Activated CD4-positive, CD25-positive, alpha-beta regulatory T cell (primary cell): ENCODE data around the gene MACC1.

ENCODE experiments used
- DNase-seq, 4 experiments: peaks; one replicate each; lab custom pipeline; 2025; lab: John Stamatoyannopoulos, UW

MACC1 gene

DNA sequence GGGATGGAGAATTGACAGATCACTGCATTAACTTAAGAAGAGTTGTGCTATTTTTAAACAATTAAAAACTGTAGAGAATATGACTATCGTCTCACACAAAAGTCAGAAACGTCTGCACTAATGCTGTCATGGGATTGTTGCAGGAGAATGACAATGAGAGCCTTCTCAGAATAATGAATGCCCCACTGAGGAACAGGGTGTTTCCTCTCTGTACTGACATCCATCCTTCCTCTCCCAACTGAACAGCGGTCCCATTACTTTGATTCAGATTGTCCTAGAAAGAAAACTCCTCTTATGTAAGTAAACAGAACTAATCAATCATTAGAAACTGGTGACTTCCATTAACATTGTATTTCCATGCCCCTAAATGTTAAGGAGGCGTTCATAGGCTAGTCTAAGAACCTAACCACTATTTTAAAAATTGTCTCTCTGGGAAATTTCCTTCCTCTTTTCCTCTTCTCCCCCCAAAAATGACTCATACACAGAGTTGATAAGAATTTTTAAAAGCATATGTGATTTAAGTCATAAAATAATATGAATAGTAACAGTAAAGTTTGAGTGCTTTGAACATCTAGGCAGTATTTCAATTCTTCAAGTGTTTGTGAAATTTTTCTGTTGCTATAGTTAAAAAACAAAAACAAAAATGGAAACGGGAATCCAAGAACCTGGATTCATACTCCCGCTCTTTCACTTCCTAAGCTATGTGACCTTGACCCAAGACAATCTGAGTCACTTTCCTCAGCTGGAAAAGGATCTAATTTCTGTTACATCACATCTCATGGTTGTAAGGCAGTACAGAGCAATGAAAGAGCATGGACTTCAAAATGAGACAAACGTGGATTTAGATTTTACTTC is 12.7 kb upstream of the MACC1 start:
- DNase-seq, result no peak

DNA sequence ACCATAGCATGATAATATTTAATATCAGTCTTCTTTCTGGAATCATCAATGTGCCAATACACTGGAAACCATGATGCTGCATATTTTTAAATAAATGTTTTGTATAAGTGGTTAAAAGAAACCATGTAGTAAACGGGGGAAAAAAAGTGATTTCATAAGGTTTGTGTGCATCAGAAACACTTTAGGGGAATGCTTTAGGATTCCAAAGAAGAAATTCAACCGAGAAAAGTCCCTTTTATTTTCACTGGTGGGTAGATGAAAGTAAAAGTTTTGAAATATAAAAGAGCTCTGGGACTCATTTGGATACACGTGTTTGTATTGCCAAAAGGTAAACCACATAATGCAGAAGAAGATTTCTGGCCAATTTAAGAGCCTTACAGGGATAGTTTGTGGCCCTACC is 11.9 kb upstream of the MACC1 start:
- DNase-seq, result no peak

DNA sequence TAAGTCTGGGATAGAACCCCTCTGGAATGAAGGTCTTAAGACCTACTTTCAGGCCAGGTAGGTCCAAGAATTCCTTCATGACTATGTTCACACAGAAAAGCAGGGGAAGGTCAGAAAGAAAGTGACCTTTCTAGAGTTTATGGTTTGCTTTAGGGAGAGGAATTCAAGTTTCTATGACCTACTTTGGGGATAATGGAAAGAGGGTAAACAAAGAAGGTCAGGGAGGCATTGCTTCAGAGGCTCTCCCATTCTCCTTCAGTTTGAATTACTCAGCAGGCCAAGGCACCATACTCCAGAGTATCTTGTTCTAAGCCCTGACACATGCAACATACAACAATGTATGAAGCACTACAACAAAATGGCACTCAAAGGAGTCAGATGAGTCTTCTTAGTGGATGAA is 11.5 kb upstream of the MACC1 start:
- DNase-seq, result no peak

DNA sequence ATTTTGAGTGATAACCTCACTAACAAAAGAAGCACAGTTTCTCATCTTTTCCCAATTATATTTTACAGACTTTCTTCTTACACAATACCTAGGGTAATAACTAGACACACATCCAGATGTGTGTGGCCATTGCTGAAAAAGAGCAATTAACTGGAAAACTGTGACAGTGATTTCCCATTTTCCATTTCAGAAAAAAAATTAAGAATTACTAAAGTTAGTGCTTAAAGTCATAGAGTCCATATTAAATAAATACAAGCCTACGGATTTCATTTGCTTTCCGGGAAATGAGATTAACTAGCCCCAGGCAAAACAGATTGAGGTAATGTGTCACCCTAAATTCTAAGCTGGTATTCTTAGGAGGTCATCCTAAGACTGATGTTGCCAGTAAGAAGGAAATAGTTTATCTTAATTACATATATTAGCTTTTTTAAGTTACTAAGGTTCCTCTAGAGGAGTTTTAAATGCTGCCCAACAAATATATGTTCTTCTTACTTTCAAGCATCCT is 10.2 kb upstream of the MACC1 start:
- no peak for DNase-seq

DNA sequence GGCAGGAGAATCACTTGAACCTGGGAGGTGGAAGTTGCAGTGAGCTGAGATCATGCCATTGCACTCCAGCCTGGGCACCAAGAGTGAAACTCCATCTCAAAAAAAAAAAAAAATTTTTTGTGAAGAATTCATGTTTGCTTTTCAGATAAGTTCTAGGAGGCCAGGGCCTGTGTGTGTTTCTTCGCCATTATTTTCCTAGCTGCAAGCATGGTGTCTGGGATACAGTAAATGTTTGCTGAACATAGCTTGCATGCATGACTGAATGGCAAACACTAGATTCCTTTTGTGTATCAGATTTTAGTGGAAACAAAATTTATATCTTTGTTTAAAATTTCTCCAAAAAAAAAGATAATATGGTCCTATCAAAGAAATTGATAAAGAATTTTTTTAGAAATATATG is 9.7 kb upstream of the MACC1 start:
- no peak for DNase-seq

DNA sequence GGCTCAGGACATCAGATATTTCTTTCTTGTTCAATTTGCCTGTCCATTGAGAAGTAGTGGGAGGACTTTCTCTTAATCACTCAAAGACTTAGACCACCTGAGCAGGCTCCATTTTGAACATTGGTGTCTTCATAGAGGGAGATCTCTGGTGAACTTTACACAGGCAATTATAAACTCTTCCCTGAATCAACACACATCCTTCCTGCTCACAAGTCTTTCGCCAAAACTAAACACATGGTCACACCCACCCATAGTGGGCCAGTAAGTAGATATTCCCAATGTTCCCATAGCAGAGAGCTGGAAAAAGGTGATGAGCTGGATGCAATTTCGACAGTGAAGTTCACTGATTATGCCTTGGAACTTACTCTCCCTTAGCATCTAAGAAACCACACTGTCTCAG is 8.2 kb upstream of the MACC1 start:
- no peak for DNase-seq

DNA sequence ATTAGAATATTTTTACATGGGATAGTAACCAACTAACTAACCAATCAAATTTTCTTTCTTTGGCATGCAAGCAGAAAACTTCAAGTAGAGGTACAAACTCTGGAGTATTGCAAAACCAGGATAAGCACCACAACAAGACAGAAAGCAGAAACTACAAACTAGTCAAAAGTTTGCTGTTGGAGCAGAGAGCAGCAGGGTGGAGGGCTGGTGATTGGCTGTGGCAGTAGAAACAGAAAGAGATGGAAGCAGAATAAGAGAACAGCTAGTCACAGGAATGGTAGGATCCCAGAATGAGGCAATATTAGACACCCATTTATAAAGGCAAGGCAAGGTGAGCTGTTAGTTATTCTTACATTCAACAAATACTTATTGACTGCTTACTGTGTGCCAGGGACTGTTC is 6.8 kb upstream of the MACC1 start:
- no peak for DNase-seq

DNA sequence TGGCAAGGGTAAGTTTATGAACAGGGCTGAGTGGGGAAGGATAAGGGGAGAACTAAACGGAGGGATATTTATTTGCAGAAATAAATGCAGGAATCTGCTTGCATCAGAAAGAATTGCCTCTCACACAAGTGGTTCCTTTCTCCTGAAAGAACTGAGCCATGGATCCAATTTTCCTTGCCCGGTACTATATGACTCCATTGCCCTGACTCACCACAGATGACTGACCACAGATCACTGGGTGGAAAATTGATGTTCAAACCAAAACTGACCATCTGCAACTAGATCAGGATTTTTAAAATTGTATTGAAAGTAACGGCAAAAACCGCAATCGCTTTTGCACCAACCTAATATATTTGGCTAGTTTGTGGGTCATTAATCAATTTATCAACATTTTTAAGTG is 6.2 kb upstream of the MACC1 start:
- no peak for DNase-seq

DNA sequence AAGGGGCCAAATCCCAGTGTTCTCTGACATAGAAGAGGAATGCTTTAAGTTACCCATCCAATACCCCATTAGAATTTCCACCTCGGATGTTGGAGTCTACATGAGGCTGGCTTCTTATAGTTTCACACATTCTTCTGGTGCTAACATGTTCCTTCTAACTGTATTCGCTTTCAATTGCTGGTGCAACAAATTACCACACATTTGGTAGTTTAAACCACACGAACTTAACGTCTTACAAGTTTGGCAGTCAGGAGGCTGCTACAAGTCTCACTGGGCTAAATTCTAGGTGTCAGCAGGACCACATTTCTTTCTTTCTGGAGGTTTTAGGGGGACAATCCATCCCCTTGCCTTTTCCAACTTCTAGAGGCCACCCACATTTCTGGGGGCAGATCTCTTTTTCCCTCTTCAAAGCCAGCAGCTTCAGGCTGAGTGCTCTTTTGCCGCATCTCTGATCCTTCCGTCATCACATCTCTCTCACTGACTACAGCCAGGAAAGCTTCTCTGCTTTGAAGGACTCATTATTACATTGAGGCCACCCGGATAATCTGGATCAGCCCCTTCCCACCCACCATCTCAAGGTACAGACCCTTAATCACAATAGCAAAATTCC is 5.1 kb upstream of the MACC1 start:
- DNase-seq, result no peak

DNA sequence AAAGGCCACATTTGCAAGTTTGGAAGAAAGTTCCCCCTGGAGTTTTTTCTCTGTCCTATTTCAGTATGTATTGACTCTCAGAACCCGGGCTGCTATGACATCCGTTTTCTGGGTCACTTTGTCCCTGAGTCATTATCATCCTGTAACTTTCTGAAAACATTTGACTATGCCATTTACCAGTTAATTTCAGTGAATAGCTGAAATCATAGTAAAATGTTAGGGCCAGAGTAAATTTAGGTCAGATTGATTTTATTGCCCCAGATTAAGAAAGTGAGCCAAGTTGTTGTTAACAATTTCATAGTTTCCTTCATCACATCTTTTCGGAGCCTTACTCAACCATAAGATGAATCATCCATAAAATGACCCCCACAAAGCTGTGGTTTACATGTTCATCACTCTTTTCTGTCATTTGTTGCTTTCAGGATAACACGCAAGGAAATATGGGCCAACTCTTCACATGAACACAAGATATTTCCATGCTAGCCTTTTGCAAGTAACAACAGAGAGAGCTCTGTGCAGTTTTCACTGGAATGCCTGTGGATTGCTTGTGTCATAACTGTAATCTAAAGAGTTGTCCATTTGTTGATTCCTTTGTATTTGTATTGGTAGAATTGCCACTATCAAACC is 3.9 kb upstream of the MACC1 start:
- no peak for DNase-seq

DNA sequence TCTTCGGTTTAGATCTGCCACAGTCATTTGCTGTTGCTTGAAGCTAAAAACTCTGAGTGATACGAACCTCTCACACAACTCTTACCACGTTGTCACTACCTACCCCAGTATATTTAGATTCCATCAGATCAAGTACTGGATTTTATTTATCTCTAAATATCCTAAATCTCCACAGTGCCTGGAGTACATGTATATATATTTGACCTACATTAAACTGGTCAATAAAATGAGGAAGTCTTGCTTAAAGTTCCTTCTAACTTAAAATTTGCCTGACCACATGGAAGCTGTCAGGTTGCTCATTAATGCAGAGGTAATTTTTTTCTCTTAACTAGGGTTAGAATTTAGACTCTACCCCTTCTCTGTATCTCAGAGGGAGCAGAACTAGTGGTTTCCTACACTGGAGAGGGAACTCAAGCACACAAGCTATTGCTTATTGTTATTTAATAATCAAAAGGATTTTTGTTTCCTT is 3.1 kb upstream of the MACC1 start:
- DNase-seq, result no peak

DNA sequence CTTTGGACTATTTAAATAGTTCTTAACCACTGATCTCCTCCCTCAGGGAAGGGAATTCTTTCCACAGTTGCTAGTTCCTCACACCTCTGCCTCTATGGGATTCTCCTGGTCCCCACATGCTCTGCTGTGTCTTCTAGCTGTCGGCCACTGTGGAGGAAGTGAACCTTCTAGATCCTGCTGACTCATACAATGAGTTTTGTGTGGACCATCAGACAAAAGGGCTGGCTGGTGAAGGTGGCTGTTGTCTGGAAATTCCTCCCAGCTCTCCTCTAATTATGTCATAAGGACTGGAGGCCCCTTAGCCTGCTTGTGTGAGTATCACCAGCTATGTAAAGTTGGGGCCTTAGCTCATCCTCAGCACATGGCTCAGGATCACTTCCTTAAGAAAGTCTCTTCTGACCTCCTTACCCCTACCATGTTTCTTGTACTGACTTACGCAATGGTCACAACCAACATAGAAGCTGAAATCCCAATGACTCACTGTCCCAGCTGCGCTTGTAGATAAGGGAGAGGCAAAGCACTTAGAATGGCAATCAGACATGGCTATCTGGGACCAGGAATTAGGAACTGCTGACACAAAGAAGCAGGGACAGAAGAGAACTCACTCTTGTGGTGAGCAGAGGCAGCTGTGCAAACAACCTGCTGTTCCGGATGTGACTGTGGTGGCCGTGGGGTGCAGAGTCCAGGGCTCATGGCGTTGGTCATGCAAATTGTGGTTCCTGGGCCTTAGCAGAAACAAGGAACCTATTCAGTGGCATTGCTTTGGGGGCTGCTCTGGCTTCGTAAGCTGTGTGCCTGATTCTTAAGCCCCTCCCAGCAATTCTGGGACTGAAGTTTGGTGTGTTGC is 2.5 kb upstream of the MACC1 start:
- no peak for DNase-seq

DNA sequence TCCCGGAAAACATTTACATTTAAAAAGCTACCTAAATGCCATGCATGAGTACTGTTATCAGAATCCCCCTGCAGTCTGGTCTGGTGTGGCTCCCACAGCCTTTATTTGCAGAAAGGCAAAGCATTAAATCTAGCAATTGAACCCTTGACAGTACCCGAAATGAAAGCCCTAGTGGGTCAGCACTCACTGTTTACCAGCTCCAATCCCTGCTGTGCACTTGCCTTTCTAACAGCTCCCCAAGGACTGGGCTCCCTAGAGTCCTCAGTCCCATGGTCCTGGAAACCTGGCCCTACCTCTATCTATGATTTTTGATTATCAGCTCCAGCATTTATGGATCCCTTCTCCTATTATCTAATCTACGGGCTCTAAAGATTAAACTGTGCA is 1.9 kb upstream of the MACC1 start:
- no peak for DNase-seq

DNA sequence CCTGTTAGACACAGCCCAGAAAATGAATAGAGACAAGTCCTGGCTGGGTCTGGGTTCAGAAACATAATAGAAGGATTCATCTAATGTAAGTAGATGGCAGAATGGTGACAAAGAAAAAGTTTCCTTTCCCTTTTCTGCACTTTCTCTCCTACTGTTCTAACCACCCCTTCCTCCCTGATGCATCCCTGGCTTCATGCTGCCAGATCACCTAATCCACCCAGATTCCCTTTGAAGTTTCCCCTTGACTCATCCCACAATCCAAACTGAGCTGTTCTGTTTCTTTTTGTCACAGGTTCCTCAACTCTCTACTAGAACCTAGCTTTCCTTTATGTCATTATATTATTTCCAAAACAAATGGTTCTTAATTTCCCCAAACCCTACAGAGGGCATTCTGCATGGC is 1.1 kb upstream of the MACC1 start:
- no peak for DNase-seq

DNA sequence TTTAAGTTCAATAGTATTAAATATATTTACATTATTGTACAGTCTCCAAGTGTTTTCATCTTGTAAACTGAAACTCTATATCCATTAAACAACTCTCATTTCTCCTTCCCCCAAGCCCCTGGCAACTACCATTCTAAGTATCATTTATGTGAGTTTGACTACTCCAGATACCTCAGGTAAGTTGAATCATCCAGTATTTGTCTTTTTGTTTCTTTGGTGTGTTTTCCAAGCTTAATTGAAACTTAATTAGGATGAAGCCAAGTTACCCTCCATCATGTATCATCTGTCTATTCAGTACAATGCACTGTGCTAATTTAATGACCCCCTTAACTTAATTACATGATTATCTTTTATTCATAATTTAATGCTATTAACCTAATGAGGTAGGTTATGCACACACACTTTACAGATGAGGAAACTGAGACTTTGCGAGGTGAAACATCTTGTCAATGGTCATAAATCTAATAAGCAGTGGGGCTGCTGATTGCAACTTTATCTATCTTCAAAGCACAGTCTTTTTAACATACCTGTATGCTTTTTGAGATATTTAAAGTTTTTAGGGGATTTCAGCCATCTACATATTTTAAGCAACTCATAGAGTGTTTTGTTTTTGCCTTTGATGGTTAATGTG is 663 bp downstream of the MACC1 start:
- DNase-seq, result no peak

DNA sequence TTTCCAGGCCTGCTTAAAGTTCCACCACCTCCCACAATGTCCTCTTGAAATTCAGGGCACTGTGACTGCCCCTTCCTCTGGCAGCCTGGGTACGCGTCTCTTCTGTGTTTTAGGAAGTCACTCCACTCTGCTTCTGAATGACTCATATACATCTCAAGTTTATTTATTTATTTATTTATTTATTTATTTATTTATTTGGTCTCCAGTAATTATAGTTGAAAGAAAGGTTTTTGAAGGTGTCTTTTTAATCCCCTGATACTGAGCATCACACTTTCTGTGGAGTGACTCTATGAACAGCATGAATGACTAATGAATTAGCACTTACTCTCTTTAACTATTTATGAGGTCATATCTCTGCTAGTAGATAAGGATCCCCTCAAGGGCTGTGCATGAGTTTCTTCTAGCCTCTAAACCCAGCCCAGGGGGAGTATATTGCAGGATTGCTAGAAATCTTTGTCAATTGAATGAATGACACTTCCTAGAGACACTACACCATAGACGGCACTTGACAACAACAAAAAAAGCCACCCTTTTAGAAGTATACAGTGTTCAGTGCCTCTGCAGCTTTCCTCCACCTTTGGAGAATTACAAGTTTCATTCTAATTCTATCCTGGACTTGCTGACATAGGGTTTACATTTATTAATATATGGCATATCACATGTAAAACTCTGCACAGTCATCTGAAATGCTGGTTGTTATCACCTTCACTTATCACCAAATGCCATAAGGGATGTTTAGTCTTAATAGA is 2.1 kb downstream of the MACC1 start:
- DNase-seq, result no peak

DNA sequence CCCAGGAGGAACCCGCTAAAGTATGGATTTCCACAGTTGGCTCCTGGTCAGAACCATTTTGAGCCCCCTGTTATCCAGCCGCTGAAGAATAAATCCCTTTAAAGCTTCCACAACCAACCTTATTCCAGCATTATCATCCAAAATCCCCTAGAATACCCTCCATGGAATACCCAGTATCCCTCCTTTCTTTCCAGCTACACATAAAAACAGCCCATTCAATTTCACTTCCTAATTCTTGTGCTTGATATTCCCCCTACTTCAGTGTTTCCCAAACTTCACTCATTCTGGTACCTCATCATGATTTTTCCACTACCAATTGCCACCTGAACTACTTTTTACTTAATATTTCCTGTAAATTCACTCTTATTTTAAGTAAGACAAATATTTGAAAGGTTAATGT is 3.1 kb downstream of the MACC1 start:
- DNase-seq, result no peak

DNA sequence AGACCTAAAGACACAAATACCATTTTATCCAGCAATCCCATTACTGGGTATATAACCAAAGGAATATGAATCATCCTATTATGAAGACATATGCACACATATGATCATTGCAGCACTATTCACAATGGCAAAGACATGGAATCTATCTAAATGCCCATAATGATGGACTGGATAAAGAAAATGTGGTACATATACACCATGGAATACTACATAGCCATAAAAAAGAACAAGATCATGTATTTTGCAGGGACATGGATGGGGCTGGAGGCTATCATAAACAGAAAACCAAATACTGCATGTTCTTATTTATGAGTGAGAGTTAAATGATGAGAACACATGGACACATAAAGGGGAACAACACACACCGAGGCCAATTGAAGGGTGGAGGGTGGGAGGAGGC is 3.8 kb downstream of the MACC1 start:
- no peak for DNase-seq

DNA sequence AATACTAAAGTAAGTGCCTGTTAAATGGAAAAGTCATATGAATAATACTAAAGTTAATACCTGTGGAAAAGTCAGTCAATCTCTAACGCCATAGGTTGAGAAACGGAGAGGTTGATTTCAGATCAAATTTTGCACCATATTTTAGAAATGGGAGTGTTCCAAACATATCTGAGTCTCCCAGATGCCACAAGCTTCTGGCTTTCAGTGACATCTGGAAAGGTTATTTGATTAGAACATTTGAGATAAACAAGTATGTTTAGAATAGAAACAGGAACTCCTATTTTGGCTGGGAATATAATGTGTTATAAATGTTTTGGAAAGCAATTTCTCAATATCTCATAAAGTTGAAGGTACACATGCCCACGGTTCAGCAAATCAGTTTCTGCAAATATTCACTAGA is 5.8 kb downstream of the MACC1 start:
- no peak for DNase-seq

DNA sequence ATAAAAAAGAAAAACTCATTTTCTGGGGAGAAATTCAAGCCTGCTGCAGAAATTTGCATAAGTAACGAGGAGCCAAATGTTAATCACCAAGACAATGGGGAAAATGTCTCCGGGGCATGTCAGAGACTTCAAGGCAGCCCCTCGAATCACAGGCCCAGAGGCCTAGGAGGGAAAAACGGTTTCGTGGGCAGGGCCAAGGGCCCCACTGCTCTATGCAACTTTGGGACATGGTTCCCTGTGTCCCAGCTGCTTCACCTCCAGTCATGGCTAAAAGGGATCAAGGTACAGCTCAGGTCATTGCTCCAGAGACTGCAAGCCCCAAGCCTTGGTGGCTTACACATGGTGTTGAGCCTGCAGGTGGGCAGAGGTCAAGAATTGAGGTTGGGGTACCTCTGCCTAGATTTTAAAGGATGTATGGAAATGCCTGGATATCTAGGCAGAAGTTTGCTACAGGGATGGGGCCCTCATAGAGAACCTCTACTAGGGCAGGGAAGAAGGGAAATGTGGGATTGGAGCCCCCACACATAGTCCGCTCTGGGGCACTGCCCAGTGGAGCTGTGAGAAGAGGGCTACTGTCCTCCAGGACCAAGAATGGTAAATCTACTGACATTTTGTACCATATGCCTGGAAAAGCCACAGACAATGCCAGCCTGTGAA is 8.4 kb downstream of the MACC1 start:
- DNase-seq, result no peak
